ENCODE measurements around the gene RPN2. TPM values are rescaled to one million over a fixed set of nuclear protein-coding genes. Genes with fewer than 3 reads are reported as not detected.

The RPN2 gene
- total and polyA plus RNA-seq, 5 donors: 72.1 to 119 (median 110) TPM

GRCh38 chr20:37185686-37186085 is 6.6 kb downstream of the RPN2 start:
- DNase-seq (peak in 1 of 3 donors; percentile 49), ATAC-seq (peak in 1 of 2 donors; percentile 14)
- intact Hi-C loops (cut with DNase I): no loop called here
- Histone ChIP-seq H3K4me1 (ENCODE audit: control insufficient read depth, insufficient read depth, low read length) (peaks cover 2% of the 10 kb centered on the region), H3K27ac (ENCODE audit: low read length) (peak overlapping the region; percentile 10), H3K9me3 (ENCODE audit: control insufficient read depth, low read length) (no peaks in the 10 kb centered on the region), H3K4me3 (ENCODE audit: low read length) (no peak overlapping the region), H3K27me3 (ENCODE audit: control insufficient read depth, insufficient read depth) (no peaks in the 10 kb centered on the region)
- WGBS: 94% methylated on average over 5 of the region's 5 CpGs

- WGBS: 93% methylated on average over 7 of the region's 7 CpGs
- Histone ChIP-seq H3K9me3 (ENCODE audit: control insufficient read depth, low read length) (no peaks in the 10 kb centered on the region), H3K4me1 (ENCODE audit: control insufficient read depth, insufficient read depth, low read length) (peaks cover 2% of the 10 kb centered on the region), H3K27ac (ENCODE audit: low read length) (no peak overlapping the region), H3K4me3 (ENCODE audit: low read length) (no peak overlapping the region), H3K27me3 (ENCODE audit: control insufficient read depth, insufficient read depth) (no peaks in the 10 kb centered on the region)
- no peak for DNase-seq
- ATAC-seq: no peak
- intact Hi-C loops (cut with DNase I): no loop called here
Measured at GRCh38 chr20:37188787-37189186, 9.7 kb downstream of the RPN2 start.

GRCh38 chr20:37189416-37190016 is 10.4 kb downstream of the RPN2 start:
- Histone ChIP-seq H3K4me1 (ENCODE audit: control insufficient read depth, insufficient read depth, low read length) (peaks cover 2% of the 10 kb centered on the region), H3K27me3 (ENCODE audit: control insufficient read depth, insufficient read depth) (no peaks in the 10 kb centered on the region), H3K27ac (ENCODE audit: low read length) (no peak overlapping the region), H3K9me3 (ENCODE audit: control insufficient read depth, low read length) (no peaks in the 10 kb centered on the region), H3K4me3 (ENCODE audit: low read length) (no peak overlapping the region)
- DNase-seq (no peak), ATAC-seq (no peak)
- WGBS: 55% methylated on average over 6 of the region's 6 CpGs
- intact Hi-C loops (cut with DNase I): loop anchor here in 3 of 4 donors (10.0 kb wide), 3 partner anchors 175 to 345 kb away; no protein-coding TSS in a partner anchor

- intact Hi-C loops (cut with DNase I): loop anchor here in 3 of 4 donors (10.0 kb wide), 3 partner anchors 174 to 344 kb away; no protein-coding TSS in a partner anchor
- DNase-seq: no peak
- H3K4me1 ChIP-seq (ENCODE audit: control insufficient read depth, insufficient read depth, low read length): peaks cover 2% of the 10 kb centered on the region
Measured at GRCh38 chr20:37190354-37191112, 11.4 kb downstream of the RPN2 start.

GRCh38 chr20:37192137-37192854 is 13.2 kb downstream of the RPN2 start:
- peak; percentile 90 to 96 (median 93) for DNase-seq
- 29% methylated on average over 5 of the region's 5 CpGs for WGBS
- Histone ChIP-seq H3K27ac (ENCODE audit: low read length) (no peak overlapping the region), H3K9me3 (ENCODE audit: control insufficient read depth, low read length) (no peaks in the 10 kb centered on the region), H3K27me3 (ENCODE audit: control insufficient read depth, insufficient read depth) (no peaks in the 10 kb centered on the region), H3K4me1 (ENCODE audit: control insufficient read depth, insufficient read depth, low read length) (no peaks in the 10 kb centered on the region), H3K4me3 (ENCODE audit: low read length) (no peak overlapping the region)
- intact Hi-C loops (cut with DNase I): loop anchor here in 3 of 4 donors (10.0 kb wide), 3 partner anchors 173 to 343 kb away; no protein-coding TSS in a partner anchor
- peak; percentile 89 to 90 for ATAC-seq

More at GRCh38 chr20:37190354-37191112, 11.4 kb downstream of the RPN2 start:
- Histone ChIP-seq H3K27ac (ENCODE audit: low read length) (no peak overlapping the region), H3K9me3 (ENCODE audit: control insufficient read depth, low read length) (no peaks in the 10 kb centered on the region), H3K27me3 (ENCODE audit: control insufficient read depth, insufficient read depth) (no peaks in the 10 kb centered on the region), H3K4me3 (ENCODE audit: low read length) (no peak overlapping the region)
- ATAC-seq: no peak
- 75% methylated on average over 9 of the region's 9 CpGs for WGBS

GRCh38 chr20:37193226-37193625 is 14.1 kb downstream of the RPN2 start:
- no peak for DNase-seq
- no peaks in the 10 kb centered on the region for H3K27me3 ChIP-seq (ENCODE audit: control insufficient read depth, insufficient read depth)
- no peak overlapping the region for H3K4me3 ChIP-seq (ENCODE audit: low read length)
- no peak for ATAC-seq
- no peaks in the 10 kb centered on the region for H3K9me3 ChIP-seq (ENCODE audit: control insufficient read depth, low read length)
- H3K27ac ChIP-seq (ENCODE audit: low read length): no peak overlapping the region
- intact Hi-C loops (cut with DNase I): loop anchor here in 3 of 4 donors (10.0 kb wide), 3 partner anchors 172 to 342 kb away; no protein-coding TSS in a partner anchor
- no peaks in the 10 kb centered on the region for H3K4me1 ChIP-seq (ENCODE audit: control insufficient read depth, insufficient read depth, low read length)
- 76% methylated on average over 3 of the region's 3 CpGs for WGBS

- DNase-seq: no peak
- Histone ChIP-seq H3K4me3 (ENCODE audit: low read length) (no peak overlapping the region), H3K27ac (ENCODE audit: low read length) (no peak overlapping the region), H3K9me3 (ENCODE audit: control insufficient read depth, low read length) (no peaks in the 10 kb centered on the region), H3K27me3 (ENCODE audit: control insufficient read depth, insufficient read depth) (no peaks in the 10 kb centered on the region), H3K4me1 (ENCODE audit: control insufficient read depth, insufficient read depth, low read length) (no peaks in the 10 kb centered on the region)
- ATAC-seq: no peak
- intact Hi-C loops (cut with DNase I): loop anchor here in 3 of 4 donors (10.0 kb wide), 3 partner anchors 171 to 341 kb away; no protein-coding TSS in a partner anchor
- WGBS: 86% methylated on average over 8 of the region's 8 CpGs
Measured at GRCh38 chr20:37193821-37194220, 14.7 kb downstream of the RPN2 start.

GRCh38 chr20:37194621-37195417 is 15.7 kb downstream of the RPN2 start:
- H3K27ac ChIP-seq (ENCODE audit: low read length): no peak overlapping the region
- H3K27me3 ChIP-seq (ENCODE audit: control insufficient read depth, insufficient read depth): no peaks in the 10 kb centered on the region
- no peaks in the 10 kb centered on the region for H3K9me3 ChIP-seq (ENCODE audit: control insufficient read depth, low read length)
- H3K4me1 ChIP-seq (ENCODE audit: control insufficient read depth, insufficient read depth, low read length): no peaks in the 10 kb centered on the region
- intact Hi-C loops (cut with DNase I): loop anchor here in 3 of 4 donors (5.0 to 10.0 kb wide), 5 partner anchors 52 to 340 kb away; no protein-coding TSS in a partner anchor
- DNase-seq (no peak), ATAC-seq (no peak)
- WGBS: 62% methylated on average over 14 of the region's 14 CpGs
- H3K4me3 ChIP-seq (ENCODE audit: low read length): no peak overlapping the region

- ATAC-seq (no peak), DNase-seq (peak in 1 of 3 donors; percentile 28)
- Histone ChIP-seq H3K27me3 (ENCODE audit: control insufficient read depth, insufficient read depth) (no peaks in the 10 kb centered on the region), H3K27ac (ENCODE audit: low read length) (no peak overlapping the region), H3K4me1 (ENCODE audit: control insufficient read depth, insufficient read depth, low read length) (no peaks in the 10 kb centered on the region), H3K9me3 (ENCODE audit: control insufficient read depth, low read length) (no peaks in the 10 kb centered on the region), H3K4me3 (ENCODE audit: low read length) (no peak overlapping the region)
- 84% methylated on average over 16 of the region's 16 CpGs for WGBS
- intact Hi-C loops (cut with DNase I): loop anchor here in 3 of 4 donors (5.0 to 10.0 kb wide), 5 partner anchors 48 to 336 kb away; no protein-coding TSS in a partner anchor
Measured at GRCh38 chr20:37198932-37199660, 20.0 kb downstream of the RPN2 start.

Measured in right cardiac atrium (tissue), 5 donors.